IPS-NIHi11 (cell line): ENCODE measurements around the gene SLC66A2.

Experiments
- DNase-seq: peaks from one replicate; pipeline ENCODE4 v3.0.0; 2012; ENCODE audit warnings: mixed read lengths, low spot score

Gene SLC66A2

DNA sequence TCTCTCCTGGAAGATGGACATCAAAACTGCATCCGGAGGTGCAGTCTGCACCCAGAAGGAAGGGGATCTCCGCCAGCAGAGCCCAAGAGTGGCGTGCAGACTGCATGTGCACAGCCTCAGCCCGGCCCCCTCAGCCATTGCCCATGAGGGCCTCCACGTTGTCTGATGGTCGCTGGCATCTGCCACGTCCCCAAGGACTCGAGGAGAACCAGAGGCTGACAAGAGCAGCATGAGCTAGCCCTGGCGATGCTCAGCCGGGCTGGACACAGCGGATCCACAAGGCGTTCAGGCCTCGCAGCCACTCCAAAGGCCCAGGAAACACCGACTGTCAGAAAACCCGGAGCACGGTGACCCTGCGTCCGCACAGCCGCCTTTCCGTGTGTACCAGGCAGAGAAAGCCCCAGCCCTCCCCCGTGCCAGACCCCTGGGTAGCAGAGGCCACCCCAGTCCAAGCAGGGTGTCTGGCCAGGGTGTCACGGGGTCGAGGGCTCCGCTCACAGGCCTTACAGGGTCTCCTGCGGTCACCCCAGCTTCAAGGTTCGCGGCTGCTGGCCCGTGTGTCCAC, 48.3 kb downstream of the SLC66A2 start:
- DNase-seq: no peak

DNA sequence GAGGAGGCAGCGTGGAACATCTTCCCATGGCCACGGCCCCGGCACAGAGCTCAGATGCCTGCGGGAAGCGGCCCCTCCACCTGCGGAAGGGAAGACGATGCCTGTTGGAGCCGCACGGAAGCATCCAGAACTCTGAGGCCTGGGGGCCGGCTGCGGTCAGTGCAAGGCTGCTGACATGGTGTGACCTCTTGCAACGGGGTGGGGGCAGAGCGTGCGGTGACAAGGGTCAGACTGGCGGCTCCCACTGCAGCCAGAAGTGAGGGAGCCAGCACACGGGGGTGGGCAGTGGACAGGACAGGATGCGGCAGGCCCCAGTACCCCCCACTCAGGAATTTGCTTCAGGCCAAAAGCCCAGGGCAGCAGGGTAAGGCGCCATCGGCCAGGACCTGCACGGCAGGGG, 48.8 kb downstream of the SLC66A2 start:
- DNase-seq: no peak

DNA sequence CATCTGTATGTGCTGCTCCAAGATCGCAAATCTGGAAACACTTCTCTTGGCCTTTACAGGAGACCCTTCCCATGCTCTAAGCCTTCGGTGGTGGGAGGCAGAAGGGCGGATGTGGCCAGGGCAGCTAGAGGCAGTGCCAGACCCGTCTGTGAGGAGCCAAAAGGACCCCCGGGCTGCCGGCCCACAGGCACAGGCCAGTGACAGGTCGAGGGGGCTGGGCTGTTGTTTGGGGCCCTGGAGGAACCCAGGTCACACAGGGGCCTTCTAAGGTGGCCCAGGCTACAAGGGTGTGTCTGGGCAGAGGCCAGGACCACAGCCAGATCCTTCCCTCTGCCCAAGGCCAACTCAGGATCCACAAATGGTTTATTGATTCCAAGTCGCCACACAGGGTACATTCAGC, 49.4 kb downstream of the SLC66A2 start:
- no peak for DNase-seq

DNA sequence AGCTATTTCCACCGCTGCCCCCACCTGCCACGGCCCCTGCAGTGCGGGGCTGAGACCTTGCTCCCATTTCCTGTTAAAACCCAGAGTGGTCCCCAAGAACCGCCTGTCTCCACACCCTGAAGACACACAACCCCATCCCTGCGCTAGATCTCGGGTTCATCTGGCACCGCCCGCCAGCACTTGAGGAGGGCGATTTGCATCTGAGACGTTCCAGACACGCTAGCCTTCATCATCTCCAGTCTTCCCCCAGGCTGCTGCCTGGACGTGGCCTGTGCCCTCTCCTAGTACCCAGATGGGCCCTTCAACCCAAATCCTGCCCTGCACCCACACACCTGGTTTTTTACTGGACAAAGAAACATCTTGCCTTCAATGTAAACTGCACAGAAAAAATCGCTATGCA, 49.8 kb downstream of the SLC66A2 start:
- peak; percentile 9 for DNase-seq

DNA sequence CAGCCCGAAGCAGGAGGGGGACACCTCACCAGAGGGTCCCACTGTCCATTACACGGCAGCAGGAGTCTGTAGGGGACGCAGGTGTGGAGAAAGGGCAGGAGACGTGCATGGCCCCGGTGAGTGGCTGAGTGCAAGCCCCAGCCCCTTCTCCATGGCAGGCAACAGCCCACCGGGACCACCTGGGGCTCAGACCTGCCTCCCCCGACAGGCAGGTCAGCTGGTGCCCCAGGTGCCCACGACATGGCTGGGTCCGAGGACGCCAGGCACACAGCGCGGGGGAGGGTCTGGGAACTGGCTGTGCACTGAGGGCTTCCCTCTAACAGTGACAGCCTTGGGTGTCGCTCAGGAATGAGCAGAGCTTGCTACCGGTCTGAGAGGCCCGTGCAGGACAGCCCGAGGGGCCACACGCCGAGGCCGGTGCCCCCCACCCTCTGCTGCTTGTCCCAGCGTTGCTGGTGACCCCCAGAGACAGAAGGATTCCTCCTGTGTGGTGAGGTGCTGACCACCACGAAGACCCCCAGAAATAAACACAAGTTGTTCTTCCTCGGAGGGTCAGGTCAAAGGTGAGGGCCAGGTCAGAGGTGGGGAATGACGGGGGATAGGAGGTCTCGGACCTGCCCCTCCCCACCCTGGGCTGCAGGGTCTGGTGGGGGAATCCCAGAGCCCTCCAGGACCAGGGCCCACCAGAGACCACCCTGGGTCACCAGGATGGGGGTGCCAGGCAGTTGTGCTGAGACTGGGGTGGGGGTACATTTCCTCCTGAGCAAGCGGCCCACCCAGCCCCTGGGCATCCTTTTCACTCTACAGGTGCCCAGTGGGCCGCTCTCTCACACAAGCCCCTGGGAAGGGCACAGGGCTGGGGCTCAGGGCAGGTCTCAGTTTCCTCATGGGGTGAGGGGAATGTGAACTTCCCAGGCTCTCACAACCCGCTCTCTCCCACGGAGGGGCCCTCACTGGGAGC, 50.6 kb downstream of the SLC66A2 start:
- peak; percentile 5 for DNase-seq

DNA sequence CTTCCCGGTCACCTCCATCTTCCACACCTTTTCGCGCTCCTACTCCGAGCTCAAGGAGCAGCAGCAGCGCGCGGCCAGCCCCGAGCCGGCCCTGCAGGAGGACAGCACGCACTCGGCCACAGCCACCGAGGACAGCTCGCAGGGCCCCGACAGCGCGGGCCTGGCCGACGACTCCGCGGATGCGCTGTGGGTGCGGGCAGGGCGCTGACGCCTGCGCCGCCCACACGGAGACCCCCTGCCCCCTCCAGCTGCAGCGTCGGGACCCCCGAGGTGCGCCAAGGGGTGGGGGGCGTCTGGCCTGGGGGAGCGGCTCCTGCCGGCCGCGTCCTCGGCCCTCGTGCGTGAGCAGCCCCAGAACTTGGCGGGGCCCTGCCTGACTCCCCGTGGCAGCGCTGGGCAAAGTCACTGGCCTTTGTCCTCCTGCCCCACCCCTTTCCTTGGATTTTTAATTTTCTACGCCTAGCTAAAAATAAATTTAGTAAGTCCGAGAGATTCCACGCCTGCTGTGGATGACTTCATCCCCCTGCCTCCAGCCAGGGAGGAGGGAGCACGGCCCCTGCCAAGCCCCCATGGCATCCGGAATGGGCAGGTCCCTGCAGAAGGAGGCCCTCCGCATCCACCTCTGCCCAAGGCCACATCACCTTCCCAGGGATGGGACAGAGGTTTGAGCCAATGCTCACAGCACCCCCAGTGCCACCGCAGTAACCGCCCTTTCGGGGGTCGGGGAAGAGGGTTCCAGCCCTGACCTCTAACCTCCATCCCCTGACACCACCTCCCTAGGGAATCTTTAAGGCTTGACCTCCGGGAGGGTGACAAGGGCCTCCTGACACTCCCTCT, 51.6 kb downstream of the SLC66A2 start:
- DNase-seq: peak; percentile 9

DNA sequence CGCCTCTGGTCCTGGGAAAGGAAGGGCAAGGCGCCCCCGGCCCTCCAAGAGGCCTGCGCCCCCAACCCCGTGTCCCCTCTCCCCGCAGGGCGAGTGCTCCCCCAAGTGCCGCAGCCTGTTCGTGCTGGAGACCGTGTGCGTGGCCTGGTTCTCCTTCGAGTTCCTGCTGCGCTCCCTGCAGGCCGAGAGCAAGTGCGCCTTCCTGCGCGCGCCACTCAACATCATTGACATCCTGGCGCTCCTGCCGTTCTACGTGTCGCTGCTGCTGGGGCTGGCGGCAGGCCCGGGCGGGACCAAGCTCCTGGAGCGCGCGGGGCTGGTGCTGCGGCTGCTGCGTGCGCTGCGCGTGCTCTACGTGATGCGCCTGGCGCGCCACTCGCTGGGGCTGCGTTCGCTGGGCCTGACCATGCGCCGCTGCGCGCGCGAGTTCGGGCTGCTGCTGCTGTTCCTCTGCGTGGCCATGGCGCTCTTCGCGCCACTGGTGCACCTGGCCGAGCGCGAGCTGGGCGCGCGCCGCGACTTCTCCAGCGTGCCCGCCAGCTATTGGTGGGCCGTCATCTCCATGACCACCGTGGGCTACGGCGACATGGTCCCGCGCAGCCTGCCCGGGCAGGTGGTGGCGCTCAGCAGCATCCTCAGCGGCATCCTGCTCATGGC, 52.4 kb downstream of the SLC66A2 start:
- DNase-seq: no peak

DNA sequence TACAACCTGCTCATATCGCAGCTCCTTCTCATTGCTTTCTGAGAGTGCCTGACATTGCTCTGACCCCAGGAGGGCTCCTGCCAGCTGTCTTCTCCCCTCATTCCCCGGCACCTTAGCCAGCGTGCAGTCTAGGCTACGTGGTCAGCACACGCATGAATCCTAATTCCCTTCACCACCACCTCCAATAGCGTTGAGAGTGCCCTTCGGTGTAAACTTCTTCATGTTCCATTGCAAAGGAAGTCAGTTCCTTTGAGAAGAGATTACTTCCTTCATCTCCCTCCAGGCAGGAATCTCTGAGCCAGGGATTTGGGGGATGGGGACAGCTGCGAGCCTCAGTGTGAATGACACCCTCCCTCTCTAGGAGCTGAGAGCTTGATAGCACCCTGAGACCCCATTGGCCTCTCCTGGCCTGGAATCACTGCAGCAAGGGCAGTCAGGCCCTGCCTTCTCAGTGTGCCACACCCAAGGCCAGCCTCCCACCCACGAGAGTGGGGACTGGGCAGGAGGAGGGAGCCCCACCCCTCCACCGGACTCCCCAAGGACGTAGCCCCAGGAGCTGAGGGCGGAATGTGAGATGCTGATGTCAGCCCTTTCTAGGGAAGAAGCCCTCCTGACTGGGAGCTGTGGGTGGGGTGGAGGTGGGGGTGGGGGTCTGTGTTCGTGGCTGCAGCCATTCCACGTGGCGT, 53.4 kb downstream of the SLC66A2 start:
- DNase-seq: peak; percentile 13

DNA sequence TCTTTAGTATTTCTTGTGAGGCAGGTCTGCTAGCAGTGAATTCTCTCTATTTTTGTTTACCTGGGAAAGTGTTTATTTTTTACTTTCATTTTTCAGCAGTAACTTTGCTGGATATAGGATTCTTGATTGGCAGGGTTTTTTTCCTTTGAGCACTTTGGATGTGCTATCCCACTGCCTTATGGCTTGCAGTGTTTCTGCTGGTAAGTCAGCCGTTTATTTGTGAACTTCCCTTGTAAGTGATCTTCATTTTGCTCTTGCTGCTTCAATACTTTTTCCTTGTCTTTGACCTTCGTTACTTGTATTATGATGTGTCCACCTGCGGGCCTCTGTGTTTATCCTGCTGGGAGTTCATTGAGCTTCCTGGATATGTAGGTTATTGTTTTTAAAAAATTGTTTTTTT, 54.7 kb downstream of the SLC66A2 start:
- DNase-seq: no peak

DNA sequence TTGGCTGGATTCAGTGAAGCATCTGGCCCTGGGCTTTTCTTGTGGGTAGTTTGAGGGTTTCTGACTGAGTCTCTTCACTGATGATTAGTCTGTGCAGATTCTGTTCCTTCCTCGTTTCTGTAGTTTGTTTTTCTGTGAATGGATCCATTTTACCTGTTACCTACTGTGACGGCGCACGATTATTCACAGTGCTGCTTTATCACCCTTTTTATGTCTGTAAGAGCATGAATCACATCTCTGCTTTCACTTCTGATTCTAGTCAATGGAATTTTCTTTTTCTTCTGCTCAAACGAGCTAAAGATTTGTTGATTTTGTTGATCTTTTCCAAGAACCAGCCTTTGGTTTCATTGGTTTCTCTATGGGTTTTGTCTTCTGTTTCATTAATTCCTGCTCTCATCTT, 60.8 kb downstream of the SLC66A2 start:
- no peak for DNase-seq

DNA sequence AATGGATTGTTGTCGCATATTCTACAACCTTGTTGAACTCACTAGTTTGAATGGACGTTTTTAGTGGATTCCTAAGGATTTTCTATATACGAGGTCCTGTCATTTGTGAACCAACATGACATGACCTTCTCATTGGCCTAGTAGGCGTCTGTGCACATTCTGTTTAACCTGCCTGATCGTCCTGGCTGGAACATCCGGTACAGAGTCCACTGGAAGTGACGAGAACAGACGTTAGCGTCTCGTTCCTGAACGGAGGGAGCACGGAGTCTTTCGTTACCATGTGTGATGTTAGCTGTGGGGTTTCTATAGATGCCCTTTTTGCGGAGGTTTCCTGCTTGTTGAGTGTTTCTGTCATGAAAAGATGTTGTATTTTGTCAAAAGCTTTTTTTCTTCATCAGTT, 61.9 kb downstream of the SLC66A2 start:
- DNase-seq: no peak

DNA sequence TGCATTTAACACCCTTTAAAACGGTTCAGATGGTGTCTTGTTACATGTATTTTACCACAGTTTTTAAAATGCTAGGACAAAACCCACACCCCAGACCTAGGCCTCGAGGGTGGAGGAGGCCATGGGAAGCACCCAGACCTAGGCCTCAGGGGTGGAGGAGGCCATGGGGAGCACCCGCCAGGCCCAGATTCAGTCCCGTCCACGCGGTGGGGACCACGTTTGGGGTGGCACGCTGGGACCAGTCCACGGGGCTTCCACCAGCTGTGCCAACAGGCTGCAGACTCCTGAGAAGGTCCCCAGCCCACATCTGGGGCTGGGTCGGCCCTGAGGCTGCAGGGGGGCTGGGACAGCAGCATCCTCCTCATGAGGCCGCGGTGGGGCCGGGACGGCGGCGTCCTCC, 63.4 kb downstream of the SLC66A2 start:
- DNase-seq: no peak

DNA sequence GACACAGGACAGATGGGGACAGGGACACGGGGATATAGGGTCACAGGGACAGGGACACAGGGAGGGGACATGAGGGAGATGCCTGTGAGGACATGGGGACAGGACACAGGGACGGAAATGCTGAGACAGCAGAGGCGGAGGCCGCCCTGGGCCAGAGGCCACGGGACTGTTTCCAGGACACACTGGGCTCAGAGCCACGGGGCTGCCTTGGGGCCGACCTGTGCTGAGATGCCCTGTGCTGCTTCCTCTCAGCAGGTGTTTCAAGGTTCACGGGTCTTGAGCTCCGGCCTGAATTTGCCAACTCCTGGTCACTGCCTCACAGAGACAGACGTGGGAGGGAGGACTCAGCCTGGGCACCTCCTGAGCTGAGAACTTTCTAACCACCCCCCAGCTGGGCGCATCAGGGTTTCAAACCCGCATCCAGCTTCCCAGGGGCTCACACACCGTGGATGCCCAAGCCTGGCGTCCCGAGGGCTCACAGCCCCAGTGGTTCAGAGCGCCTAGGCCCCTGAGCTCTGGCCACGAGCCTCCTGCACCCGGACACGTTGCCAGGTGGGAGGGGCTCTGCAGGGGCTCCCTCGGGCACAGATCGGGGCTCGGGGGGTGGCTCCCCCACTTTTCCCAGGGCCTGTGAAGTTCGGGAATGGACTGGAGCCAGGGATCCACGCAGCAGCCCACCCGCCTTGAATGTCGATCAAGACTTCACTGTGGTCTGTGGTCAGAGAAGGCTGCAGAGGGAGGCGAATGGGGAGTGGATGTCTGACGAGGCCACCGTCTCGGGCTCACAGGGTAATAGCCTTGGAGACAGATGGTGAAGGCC, 64.1 kb downstream of the SLC66A2 start:
- peak; percentile 6 for DNase-seq

DNA sequence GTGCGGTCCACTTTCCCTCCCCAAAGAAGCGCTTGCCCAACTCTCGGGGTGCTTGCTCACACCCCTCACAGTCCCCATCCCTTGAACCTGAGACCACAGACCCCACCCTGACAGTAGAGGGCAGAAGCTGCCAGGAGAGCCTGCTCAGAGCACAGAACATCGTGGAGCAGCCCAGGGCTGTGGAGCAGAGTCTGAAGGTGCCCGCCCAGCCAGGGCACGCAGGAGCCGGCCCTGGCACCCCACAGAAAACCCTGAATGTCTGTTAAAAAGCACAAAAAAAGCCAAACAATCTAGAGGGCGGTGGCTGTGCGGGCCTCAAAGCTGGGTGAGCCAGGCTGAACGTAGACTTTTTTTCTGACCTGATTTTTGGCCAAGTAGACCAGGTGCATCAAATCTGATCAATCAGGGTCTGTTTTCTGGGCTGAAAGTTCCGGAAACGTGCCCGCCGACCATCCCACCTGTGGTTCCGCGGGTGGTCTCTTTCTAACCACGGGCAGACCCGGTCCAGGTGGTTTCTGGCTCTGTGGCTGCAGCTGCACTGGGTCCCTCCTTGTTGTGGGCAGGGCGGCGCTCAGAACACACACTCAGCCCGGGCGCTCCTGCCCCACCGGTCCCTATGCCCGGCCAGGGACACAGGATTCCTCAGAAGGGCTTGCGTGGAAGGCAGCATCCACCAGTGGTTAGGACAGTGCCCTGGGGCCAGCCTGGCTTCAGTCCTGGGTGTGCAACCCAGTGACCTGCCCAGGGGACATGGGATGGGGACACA, 66.3 kb downstream of the SLC66A2 start:
- DNase-seq: peak; percentile 27

DNA sequence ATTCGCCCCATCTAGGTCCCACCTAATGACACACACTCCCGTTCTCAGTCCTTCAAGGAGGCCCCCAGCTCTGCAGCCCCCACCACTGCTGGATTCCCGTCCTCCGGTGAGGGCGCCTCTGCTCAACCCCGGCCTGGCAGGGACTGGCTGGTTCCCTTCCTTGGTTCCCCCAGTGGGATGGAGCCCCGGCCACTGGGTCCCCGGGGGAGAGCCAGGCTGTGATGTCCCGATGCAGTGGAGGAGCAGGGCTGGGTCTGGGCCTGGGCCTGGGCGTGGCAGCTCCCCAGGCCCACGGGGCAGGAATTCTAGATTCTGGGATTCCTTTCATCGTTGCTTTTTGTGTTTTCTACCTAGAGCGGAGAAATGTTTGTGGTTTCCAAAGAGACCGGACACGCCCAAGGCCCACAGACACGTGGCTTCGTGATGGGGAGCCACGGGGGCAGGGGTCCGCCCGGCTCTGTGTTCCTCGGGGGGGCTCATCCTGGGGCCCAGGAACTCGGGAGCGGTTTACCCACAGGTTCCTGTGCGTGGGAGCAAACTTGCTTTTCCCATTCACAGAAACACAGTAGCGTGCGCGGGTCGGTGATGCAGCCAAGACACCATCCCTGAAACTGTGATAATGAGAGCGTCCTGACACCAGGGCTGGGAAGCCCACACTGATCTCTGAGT, 67.0 kb downstream of the SLC66A2 start:
- no peak for DNase-seq

DNA sequence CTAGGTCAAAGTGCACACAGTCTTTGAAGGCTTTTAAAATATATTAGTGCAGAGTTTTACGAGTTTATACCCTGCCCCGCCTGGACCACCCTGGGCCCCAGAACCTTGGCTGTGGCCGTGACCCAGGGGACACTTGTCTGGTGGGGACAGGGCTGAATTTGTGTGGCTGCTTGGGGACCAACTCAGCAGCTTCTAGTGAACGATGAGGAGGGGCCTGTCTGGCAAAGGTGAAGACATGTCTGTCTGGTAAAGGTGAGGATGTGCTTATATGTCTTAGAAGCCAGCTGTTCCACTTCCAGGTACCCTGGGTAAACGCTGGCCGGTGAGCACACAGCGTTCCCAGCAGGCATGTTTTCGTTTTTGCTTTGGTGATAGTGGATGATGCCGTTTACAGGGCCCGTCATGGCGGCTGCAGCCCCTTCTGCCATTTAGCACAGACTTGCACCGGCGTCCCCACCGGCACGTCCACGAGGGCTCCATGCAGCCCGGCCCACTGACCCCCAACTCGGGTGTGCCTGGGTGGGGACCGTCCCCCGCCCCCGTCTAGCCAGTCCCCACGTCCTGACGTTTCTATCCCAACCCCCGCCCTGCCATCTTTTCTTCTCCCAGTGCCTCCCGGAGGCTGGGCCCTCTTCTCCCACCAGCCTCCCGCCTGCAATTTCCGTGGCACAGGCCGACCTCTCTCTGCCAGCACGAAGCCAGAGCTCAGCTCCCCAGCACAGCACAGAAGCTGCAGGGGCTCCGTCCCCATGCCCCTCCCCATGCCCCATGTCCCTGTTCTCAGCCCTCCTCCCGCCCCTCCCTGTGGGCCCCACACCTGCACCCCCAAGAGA, 67.8 kb downstream of the SLC66A2 start:
- DNase-seq: peak; percentile 6

DNA sequence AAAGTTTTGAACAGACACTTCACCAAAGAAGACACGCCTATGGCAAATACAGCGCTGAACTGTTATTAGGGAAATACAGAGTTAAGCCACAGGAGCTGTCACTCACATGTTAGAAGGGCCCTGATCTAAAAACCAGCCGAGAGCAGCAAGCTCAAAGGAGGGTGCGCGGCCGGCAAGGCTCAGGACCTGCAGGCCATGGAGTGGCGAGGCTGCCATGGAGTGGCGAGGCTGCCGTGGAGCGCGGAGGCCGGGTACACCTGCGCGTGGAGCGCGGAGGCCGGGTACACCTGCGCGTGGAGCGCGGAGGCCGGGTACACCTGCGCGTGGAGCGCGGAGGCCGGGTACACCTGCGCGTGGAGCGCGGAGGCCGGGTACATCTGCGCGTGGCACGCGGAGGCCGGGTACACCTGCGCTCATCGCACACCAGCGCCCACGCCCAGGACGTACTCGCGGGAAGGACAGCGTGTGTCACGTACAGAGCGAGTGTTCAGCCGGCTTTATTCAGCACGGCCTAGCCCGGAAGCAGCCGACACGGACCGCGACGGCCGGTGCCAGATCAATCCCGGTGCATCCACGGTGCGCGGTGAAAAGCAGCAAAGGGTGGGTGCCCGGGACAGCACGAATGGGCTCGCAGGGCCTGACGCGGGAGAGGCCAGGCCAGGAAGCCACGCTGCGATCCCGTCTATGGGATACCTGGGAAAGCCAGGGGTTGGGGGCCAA, 68.8 kb downstream of the SLC66A2 start:
- DNase-seq: peak; percentile 6

DNA sequence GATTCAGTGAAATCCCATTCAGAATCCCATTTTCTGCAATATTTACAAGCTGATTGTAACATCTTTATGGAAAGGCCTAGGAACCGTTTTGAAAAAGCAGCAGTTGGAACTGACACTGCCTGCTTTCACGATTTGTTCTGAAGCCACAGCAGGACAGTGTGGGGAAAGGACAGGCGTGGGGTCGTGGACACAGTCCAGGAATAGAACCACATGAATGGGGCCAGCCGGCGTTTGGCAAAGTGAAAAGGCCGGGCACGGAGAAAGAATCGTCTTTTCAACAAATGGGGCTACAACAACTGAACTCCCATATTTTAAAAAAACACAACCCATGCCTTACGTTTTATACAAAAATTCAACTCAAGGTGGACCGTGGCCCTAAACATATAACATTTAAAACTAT, 69.8 kb downstream of the SLC66A2 start:
- no peak for DNase-seq
